Lower lobe of right lung (tissue), 2 donors: ENCODE measurements around the gene PASK. TPM values are rescaled to one million over a fixed set of nuclear protein-coding genes. Genes with fewer than 3 reads are reported as not detected.

Experiments used
- ATAC-seq, 2 donors: fragments of 200-7000 bp; cut with Tn5 transposase; one replicate each; pipeline ENCODE4 v1.9.1; 2020 to 2022; ENCODE audit warnings: mild to moderate bottlenecking in 2 of 2, moderate library complexity in 2 of 2
- DNase-seq: peaks from one replicate; pipeline ENCODE4 v3.0.0-alpha.2; 2020
- H3K27ac ChIP-seq: fragments of 200-600 bp; one replicate; pipeline ENCODE4 v1.8.0; 2022
- H3K27me3 ChIP-seq: fragments of 200-600 bp; one replicate; pipeline ENCODE4 v1.8.0; 2022; ENCODE audit warnings: low read depth
- H3K36me3 ChIP-seq: fragments of 200-600 bp; one replicate; pipeline ENCODE4 v1.8.0; 2022; ENCODE audit warnings: mild to moderate bottlenecking
- H3K4me1 ChIP-seq: fragments of 200-600 bp; one replicate; pipeline ENCODE4 v1.8.0; 2022
- H3K4me3 ChIP-seq: fragments of 200-600 bp; one replicate; pipeline ENCODE4 v1.8.0; 2022; ENCODE audit warnings: mild to moderate bottlenecking
- H3K9me3 ChIP-seq: fragments of 200-600 bp; one replicate; pipeline ENCODE4 v1.8.0; 2022
- intact Hi-C: fragments of 100-400 bp; cut with DNase I; formaldehyde crosslinking; loops from one replicate; pipeline ENCODE4 v1.11.0; 2022
- total RNA-seq: library from RNA; stranded (reverse); fragmentation: NEBNext Ultra II Directional; extraction: Animal tissue kit (Norgen Biotek cat#: 25700); gene quantifications from one replicate; pipeline ENCODE4 v1.2.1, GENCODE V29; 2021
- TF ChIP-seq, protein P1 (sequence below): fragments of 200-600 bp; IDR thresholded peaks from one replicate; pipeline ENCODE4 v1.8.0; 2022; ENCODE audit warnings: antibody characterized with exemption, mild to moderate bottlenecking
- donor health status: DM: no; HTN: yes; CAD: no; lungs with severe emphysema.

PASK gene
- total RNA-seq, 1 donor from 2014 or later, result 10.8 TPM

GRCh38 chr2:241102239-241102803 lies 47.0 kb downstream of the PASK start, which contains the start of gene MTERF4:
TSS of gene MTERF4 (minus strand) at chr2:241102287. CDS start at chr2:241102273, 14 bp downstream.
- peak within 1 kb of the TSS; percentile 97 for H3K4me3 ChIP-seq
- DNase-seq (peak; percentile 91), ATAC-seq (peak; percentile 98 to 99)
- TF ChIP-seq, protein P1, sequence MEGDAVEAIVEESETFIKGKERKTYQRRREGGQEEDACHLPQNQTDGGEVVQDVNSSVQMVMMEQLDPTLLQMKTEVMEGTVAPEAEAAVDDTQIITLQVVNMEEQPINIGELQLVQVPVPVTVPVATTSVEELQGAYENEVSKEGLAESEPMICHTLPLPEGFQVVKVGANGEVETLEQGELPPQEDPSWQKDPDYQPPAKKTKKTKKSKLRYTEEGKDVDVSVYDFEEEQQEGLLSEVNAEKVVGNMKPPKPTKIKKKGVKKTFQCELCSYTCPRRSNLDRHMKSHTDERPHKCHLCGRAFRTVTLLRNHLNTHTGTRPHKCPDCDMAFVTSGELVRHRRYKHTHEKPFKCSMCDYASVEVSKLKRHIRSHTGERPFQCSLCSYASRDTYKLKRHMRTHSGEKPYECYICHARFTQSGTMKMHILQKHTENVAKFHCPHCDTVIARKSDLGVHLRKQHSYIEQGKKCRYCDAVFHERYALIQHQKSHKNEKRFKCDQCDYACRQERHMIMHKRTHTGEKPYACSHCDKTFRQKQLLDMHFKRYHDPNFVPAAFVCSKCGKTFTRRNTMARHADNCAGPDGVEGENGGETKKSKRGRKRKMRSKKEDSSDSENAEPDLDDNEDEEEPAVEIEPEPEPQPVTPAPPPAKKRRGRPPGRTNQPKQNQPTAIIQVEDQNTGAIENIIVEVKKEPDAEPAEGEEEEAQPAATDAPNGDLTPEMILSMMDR, result no peak
- intact Hi-C loops, result no loop called here
- H3K36me3 ChIP-seq, result peaks cover 30% of the 10 kb centered on the region
- no peaks in the 10 kb centered on the region for H3K27me3 ChIP-seq
- H3K9me3 ChIP-seq, result no peaks in the 10 kb centered on the region
- H3K27ac ChIP-seq, result peak within 1 kb of the TSS; percentile 96
- H3K4me1 ChIP-seq, result peaks cover 40% of the 10 kb centered on the region

- TF ChIP-seq, protein P1, result no peak
- intact Hi-C loops, result no loop called here
- Histone ChIP-seq H3K27ac (no peak overlapping the region), H3K27me3 (no peaks in the 10 kb centered on the region), H3K4me3 (no peak overlapping the region), H3K9me3 (no peaks in the 10 kb centered on the region), H3K4me1 (peaks cover 58% of the 10 kb centered on the region), H3K36me3 (peaks cover 61% of the 10 kb centered on the region)
- ATAC-seq, result no peak
- DNase-seq, result no peak
Measured at GRCh38 chr2:241099246-241099645, 50.0 kb downstream of the PASK start.

DNA sequence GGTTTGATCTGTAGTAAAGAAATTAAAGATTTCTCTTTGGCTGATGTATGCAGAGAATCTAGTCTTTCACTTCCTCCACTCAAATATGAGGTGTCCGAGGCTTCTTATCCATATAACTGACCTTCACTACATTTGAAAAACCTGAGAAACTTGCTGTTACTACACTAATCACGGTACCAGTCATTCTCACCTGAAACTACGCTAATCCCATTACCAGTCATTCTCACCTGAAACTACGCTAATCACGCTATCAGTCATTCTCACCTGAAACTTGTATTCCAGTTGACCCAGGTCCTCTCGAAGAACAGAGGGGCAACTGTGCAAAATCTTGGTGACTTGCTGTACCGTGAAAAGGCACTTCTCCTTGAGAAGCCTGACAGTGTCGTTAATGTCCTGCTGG lies 52.3 kb downstream of the PASK start:
- intact Hi-C loops, result no loop called here
- Histone ChIP-seq H3K4me3 (no peak overlapping the region), H3K36me3 (peaks cover 83% of the 10 kb centered on the region), H3K4me1 (peaks cover 48% of the 10 kb centered on the region), H3K9me3 (no peaks in the 10 kb centered on the region), H3K27me3 (no peaks in the 10 kb centered on the region), H3K27ac (no peak overlapping the region)
- DNase-seq (no peak), ATAC-seq (no peak)
- TF ChIP-seq, protein P1, result no peak

- peak overlapping the region; percentile 16 for H3K27ac ChIP-seq
- no peak overlapping the region for H3K4me3 ChIP-seq
- ATAC-seq, result no peak
- intact Hi-C loops, result no loop called here
- no peaks in the 10 kb centered on the region for H3K27me3 ChIP-seq
- peaks cover 39% of the 10 kb centered on the region for H3K4me1 ChIP-seq
- TF ChIP-seq, protein P1, result no peak
- no peak for DNase-seq
- no peaks in the 10 kb centered on the region for H3K9me3 ChIP-seq
- H3K36me3 ChIP-seq, result peaks cover 96% of the 10 kb centered on the region
Measured at GRCh38 chr2:241095594-241096290, 53.5 kb downstream of the PASK start.

GRCh38 chr2:241094924-241095420 lies 54.3 kb downstream of the PASK start:
- intact Hi-C loops, result no loop called here
- H3K27ac ChIP-seq, result peak overlapping the region; percentile 13
- peaks cover 32% of the 10 kb centered on the region for H3K4me1 ChIP-seq
- ATAC-seq (no peak), DNase-seq (no peak)
- H3K27me3 ChIP-seq, result no peaks in the 10 kb centered on the region
- TF ChIP-seq, protein P1, result no peak
- no peak overlapping the region for H3K4me3 ChIP-seq
- no peaks in the 10 kb centered on the region for H3K9me3 ChIP-seq
- peaks cover 98% of the 10 kb centered on the region for H3K36me3 ChIP-seq
